ENCODE results near the gene MS4A15.
"Not testable (repeated sequence)": the region's sequence is repeated elsewhere in the genome, so short reads cannot be mapped to it uniquely, and the experiment has no call there.

MS4A15 gene

DNA sequence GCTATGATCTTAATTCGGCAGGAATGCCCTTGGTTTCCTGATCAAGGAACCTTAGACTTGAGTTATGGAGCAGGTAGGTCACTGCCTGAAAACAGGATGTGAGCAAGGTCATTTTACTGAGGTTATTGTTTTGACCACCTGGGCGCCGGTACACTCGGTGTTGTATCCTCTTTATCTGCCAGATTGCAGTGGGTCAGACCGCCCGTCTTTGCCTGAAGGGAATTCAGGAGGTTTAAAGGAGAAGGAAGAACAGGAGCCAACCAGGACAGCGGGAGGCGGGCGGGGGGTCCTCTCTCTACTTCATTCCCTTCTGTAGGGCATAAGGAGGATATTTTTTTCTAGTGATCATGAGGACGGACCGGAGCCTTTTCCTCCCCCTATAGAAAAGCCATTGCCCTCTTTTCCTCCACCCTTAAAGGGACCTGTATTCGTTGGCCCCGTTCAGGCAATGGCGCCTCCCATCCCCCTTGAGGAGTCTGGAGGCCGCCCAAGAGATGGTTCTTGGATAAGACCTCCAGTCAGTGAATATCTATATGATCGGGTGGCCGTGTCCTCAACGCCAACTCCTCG lies 649 bp downstream of the MS4A15 start:
- no peak for DNase-seq

DNA sequence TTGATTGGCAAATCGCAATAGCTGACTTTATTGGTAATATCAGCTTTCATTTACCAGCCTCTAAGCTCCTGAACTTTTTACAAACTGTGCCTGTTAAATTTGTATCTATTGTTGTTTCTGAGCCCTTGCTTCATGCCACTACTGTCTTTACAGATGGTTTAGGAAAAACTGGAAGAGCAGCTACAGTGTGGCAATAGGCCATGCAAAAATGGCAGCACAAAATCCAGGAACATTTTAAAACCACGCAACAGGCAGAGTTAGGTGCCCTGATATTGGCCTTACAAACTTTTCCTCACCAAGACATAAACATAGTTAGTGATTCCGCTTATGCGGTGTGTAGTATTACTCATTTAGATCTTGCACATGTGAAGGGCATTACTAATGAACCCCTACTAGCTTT lies 2.0 kb downstream of the MS4A15 start:
- not testable (repeated sequence) for DNase-seq

DNA sequence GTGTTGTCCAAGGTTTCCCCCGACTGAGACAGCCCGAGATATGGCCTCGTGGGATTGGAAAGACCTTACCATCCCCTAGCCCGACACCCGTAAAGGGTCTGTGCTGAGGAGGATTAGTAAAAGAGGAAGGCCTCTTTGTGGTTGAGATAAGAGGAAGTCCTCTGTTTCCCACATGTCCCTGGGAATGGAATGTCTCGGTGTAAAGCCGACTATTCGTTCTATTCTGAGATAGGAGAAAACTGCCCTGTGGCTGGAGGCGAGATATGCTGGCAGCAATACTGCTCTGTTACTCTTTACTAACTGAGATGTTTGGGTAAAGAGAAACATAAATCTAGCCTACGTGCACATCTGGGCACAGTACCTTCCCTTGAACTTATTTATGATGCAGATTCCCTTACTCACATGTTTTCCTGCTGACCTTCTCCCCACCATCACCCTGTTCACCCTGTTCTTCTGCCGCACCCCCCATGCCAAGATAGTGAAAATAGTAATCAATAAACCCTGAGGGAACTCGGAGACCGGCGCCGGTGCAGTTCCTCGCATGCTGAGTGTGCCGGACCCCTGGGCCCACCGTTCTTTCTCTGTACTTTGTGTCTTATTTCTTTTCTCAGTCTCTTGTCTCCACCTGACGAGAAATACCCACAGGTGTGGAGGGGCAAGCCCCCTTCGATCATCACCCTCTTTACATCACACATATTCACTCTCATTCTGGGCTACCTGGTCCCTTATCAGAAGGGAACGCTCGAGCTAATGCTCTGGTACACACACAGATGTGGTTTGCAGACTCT lies 3.0 kb downstream of the MS4A15 start:
- DNase-seq, result not testable (repeated sequence)

DNA sequence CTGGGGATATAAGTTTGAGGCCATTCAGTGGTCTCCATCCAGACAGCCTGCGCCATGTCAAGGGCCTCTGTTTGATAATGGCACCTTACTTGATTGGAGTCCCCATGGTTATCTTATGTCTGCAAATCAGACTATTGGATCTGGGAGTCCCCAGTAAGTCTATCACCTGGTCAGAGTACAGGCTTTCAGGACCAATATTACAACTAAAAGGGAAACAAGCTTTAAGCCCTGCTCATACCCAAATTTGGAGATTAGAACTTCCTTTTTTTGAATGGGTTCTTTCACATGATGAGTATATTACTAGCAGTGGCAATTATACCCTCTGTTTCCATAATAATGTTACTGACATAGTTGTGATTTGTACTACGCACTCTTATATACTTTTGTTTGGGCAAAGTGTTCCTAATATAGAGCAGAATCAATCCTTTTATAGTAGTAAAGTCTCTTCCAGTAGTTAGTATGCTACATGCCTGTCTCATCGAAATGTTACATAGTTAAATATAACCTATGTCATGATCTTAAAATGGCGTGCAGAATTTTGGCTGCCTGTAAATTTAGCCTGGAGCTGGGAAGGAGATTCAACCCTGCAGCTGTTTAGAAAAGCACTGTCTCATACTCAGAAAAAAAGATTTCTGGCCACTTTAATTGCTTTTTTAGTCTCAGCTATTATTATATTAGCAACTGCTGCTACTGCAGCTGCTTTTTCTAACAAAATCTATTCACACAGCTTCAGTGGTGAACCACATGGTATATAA lies 4.9 kb downstream of the MS4A15 start:
- no peak for DNase-seq

DNA sequence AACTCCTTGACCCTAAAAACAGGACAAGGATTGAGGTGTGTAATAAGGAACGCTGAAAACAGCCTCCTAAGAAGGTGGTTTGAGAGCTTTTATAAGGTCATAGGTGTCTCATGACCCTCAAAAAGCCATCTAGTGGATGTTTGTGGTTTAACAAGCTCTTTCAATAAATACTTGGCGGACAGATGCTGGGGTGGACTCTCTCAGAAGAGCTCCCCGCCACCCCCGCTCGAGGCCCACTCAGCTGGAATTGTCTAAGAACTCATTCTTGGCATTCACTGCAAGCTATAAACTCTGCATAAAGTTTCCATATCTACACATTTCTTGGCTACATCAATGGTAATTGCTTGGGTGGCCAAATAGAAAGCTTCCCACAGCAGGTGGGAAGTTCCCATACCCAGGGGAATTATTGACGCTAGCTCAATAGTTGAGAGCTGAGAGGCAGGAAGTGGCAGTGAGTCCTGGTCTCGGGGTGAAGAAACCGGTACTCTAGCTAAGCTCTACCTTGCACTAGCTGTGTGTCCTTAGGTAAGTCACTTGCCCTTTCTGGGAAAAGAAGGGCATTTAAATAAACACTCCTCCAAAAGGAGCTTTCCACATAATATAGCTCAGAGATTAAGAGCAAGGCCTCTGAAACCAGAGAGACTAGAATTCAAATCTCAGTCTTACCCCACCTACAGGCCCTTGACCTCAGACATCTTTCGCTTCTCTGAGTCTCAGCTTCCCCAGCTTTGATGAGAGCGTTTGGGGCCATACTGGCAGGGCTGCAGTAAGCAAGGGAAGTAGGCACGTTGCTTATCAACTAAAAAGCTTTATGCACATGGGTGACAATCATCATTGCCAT lies 6.4 kb downstream of the MS4A15 start:
- DNase-seq, result no peak

DNA sequence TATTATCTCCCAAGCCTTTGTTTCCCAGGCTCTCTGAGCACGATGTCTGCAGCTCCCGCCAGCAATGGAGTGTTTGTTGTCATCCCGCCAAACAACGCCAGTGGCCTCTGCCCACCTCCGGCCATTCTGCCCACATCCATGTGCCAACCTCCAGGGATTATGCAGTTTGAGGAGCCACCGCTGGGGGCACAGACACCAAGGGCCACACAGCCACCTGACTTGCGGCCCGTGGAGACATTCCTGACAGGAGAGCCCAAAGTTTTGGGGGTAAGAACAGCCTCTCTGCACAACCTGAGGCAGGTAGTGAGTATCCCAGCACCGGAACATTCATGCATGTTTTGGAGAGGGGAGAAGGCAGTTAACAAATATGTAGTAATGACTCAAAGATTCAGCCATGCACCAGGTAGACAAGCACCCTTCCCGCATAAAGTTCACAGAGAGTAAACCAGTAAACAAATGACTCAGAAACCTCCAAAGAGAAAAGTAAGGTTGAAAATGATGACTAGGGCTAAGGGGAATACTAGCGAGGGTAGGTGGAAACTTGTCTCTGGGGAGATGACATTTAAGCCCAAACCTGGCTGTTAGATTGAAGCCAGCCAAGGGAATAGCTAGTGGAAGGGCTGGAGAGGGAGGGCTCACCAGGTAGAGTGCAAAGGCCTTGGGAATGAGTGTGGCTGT lies 7.2 kb downstream of the MS4A15 start:
- no peak for DNase-seq

DNA sequence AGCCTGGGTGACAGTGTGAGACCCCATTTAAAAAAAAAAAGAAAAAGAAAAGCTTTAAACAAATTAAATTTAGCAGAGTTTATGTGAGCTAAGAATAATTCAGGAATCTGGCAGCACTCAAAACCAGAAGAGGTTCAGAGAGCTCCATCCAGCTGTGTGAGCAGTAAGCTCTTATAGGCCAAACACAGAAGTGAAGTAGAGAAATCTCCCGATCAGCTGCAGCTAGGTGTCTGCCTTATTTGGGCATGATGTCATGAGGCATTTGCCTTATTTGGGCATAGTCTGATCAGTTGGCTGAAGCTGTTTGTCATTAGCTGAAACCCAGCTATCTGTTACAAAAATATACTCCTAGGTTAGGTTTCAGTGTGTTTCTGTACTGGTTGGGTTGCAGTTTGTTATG lies 8.2 kb downstream of the MS4A15 start:
- no peak for DNase-seq

DNA sequence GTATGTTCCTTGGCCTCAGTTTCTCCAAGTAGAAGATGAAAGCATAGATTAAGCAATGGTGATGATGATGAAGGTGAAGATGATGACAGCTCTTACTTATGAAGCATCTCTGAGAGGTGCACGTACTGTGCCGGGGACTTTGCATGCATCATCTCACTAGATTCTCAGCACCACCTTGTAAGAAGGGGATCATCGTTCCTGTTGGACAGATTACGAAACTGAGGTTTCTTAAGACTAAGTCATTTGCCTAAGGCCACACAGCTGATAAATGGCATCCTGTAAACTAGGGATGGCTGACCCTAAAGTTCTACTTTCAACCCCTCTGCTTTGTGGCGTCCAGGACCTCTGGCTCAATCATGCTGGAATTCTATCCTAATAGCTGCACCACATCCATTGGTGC lies 8.7 kb downstream of the MS4A15 start:
- no peak for DNase-seq

DNA sequence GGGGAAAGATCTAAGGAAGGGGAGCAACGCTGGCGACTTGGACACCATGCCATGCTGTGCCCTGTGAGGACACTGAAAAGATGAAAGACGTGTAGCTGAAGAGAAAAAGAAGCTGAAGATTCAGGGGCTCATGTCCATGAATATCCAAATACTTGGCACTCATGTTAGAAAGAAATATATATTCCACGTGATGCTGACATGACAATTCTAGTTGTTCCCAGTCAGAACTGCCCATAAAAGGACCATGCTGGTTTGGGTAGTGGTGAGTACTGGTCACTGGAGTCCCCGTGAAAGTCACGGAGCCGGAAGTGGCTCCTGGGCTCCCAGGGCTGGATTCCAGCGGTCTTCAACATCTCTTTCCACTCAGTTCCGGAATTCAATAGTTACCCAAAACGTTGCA lies 9.9 kb downstream of the MS4A15 start:
- no peak for DNase-seq

DNA sequence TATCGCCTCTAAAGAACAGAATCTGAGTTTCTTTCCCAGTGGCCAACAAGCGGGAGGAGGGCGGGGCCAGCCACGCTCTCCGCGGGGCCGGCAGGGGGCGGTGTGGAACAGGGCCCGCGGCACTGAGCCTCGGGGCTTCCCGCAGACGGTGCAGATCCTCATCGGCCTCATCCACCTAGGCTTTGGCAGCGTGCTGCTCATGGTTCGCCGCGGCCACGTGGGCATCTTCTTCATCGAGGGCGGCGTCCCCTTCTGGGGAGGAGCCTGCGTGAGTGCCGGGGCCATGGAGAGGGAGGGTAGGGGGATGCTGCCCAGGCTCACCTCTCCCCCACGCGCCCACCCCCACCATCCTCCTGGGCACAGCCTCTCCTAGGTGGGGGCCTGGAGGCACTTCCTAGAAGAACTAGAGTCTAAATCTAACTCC lies 10.7 kb downstream of the MS4A15 start:
- no peak for DNase-seq

DNA sequence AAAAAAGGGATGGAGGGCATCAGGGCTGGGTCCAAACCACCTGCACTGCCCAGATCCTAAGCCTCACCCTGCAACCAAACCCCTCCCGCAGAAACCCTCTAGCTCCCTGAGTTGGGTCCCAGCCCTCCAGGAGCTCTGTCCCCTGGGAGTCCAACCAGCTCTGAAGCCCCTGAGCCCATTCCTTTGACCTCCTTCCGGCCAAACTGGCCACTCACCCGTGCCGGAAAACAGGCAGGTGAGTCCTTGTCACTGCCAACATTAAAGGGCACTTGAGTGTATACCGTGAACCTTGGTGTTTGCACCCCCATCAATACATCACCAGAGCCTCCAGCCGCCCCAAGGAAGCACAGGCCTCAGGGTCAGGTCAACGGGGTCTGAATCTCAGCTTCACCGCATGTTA lies 11.5 kb downstream of the MS4A15 start:
- DNase-seq, result no peak

DNA sequence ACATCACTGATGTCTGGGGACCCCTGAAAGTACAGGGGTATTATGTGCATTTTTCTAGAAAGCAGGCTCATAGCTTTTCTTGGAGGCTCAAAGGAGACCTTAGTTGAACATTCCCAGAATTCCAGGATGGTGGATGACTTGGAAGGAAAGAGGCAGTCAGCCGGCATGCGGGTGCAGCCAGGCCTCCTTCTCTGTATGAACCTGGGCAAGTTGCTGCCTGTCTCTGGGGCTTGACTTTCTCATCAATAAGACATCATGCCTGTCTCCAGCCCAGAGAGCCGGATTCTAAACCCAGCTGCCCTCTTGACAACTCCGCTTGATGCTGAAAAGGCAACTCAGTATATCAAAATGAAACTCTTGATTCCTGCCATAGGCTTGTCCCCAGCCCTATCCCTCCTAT lies 12.6 kb downstream of the MS4A15 start:
- DNase-seq, result no peak

DNA sequence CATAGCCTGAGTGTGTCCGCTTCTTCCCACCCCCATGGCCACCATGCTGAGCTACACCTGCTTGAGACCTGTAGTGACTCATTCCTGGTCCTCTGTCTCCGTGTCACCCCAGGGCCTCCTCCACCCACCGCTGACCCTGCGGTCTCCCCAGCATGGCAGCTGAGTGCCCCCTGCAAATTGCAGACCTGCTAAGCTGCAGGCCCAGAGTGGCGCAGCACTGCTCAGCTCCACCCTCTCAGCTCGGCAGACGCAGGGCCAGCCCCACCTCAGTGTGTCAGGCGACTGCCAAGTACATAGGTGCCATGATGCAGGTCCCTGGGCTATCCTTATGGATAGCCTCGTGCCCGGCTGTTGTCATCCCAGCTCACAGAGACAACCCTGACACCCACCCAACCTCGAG lies 13.1 kb downstream of the MS4A15 start:
- no peak for DNase-seq

DNA sequence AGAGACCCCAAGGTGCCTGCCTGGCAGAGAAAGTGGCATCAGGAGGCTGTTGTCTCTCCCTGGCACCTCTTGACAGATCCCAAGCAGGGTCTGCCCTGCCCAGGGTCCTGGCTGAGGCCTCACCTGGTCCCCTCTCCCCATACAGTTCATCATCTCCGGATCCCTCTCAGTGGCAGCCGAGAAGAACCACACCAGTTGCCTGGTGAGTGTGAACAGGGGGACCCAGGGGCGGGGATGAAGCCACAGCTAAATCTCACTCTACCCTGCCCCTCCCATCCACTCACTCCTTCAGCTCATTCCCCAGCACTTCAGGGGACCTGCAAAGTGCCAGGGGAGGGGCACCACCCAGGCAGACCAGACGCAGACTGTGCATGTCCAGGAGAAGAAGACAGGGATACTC lies 14.5 kb downstream of the MS4A15 start:
- DNase-seq, result no peak

DNA sequence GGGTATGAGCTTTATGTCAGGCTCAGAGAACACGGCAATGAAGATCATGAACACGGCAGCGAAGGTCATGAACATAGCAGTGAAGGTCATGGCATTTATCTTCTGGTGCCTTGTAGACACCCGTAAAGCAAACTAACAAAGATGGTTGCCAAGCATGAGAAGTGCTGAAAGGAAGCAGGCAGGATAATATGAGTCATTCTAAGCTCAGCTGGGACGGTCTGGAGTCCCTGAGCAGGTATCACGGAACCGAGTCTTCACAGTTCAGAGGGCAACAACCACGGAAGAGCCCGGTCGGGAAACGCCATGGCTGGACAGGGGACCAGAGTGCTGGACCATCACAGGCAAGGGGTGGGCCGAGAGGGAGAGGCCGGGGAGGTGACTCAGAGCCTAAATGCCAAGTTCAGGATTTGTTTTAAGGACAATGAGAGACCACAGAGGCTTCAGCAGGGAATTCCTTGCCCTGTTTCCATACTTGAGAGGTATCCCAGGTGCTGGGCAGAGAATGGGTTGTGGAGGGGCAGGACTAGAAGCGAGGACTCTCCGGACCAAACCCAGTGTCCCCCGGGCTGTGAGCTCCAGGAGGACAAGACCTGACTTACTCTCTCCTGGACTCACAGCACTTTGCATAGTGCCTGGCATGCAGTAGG lies 15.3 kb downstream of the MS4A15 start:
- no peak for DNase-seq

DNA sequence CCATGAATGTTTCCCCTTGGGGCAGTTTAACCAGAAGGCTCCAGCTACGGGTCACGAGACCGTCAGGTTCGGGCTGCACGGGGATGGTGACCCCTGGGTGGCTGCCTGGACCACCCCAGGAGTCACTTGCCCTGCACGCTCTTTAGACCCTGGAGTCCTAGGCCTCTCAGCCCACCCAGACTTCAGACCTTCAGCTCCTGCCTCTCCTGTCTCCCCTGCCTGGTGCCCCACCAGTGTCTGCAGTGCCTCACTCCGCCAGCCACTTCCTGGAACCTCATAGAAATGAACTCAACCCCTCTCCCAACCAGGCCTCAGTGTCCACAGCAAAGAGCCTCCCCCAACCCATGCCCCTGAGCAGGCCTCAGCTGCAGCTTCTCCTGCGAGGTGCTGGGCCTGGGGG lies 16.0 kb downstream of the MS4A15 start:
- no peak for DNase-seq

DNA sequence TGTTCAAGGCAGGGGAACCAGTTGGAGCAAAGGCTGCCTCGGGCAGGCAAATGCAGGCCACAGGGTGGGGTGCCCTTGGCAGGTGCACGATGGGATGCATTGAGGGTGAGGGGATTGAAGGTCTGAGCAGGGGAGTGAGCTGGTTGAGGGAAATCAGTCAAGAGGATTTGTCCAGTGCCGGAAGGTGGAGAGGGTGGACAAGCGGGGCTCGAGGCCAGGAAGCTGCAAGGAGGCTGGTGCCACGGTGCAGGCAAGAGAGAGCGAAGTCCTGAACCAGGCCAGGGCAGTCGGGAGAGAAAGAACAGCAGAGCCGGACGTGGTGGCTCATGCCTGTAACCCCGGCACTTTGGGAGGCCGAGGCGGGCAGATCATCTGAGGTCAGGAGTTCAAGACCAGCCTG lies 18.1 kb downstream of the MS4A15 start:
- DNase-seq, result no peak

DNA sequence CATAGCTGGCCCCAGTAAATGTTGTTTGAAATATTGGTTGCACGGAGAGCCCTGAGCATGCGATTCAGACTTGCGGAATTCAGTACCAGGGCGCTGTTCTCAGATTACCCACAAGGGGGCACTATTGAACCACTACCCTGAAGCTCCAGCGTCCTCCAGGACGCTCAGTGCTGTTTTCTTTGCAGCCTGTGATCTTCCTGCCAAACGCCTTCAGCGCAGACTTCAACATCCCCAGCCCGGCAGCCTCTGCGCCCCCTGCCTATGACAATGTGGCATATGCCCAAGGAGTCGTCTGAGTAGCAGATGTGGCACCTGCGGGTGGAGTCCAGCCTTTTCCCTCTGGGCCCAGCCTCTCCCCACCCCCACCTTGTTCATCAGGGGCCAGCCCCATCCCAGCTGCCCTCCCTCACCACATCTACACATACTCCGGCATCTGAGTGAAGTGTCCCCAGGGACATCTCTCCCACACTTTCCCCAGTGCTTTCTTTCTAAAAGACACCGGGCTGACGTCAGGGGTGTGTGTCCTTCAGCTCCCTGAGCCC lies 18.8 kb downstream of the MS4A15 start:
- peak; percentile 75 for DNase-seq

DNA sequence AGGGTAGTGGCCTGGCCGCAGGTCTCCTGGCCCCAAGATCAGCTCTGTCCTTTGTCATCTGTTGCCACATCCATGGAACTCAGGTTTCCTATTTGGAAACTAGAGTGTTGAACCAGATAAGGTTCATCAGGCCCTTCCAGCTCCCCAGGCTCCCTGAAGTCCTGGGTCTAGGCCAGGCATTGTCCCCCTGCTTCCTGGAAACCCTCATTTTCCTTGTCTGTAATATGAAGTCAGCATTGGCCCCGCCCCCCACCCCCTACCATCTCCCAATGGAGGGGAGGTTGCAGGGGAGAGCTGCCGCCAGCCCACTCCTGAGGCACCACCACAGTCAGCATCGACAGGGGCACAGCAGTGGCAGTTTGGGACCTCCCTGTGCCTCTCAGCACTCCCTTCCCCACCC lies 19.5 kb downstream of the MS4A15 start:
- DNase-seq, result no peak

DNA sequence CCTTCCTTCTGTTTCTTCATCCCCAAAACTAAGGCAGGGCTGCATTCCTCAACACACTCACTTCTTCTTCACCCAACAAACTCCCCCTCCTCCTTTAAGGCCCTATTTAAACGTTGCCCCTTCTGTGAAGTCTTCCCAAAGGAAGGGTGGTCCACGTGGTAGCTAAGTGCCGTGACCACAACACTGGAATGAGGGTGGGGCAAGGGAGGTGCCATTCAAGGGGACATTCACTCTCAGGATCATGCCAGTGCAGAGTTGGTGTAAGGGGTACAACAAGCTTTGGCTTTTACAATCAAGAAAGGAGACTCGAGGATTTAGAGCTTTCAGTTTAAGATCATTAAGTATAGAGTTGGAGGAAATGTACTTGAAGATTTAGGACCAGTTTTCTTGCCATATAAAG lies 20.4 kb downstream of the MS4A15 start:
- no peak for DNase-seq

DNA sequence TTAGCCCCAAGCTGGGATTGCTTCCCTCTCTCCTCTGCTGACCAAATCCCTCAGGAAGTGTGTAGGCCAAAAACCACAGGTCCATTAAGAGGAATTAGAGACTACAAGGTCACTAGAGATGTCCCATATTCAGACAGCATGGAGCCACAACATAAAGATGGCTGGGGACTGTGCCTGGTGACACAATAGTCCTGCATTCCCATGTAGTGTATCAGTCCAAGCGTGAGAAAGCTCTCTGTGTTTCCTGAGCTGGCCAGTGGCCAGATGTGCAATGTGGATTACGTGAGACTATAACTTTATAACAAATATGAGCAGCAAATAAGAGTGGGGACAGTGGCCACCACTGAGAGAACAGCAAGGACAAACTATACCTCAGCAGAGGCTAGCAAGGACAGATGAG lies 20.9 kb downstream of the MS4A15 start:
- no peak for DNase-seq

DNA sequence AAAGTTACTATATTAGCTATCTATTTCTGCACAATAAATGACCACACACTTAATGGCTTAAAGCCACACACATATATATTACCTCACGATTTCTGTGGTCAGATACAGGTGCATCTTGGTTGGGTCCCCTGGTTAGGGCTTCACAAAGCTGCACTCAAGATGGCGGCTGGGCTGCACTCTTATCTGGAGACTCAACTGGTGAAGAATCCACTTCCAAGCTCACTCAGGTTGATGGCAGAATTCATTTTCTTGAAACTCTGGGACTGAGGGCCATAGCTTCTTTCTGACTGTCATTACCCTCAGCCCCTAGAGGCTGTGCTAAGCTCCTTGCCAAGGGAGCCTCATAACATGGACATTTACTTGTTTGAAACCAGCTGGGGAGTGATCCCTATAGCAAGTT lies 23.4 kb downstream of the MS4A15 start:
- no peak for DNase-seq
